Lung (tissue), 13 donors: ENCODE results near the gene NFKBIL1. TPM values are rescaled to one million over a fixed set of nuclear protein-coding genes. Genes with fewer than 3 reads are reported as not detected.
A peak's percentile ranks its signal among the peaks of the same experiment; 100 is the strongest.

ENCODE experiments used
- ATAC-seq: fragments of 200-7000 bp; cut with Tn5 transposase; one replicate; pipeline ENCODE4 v1.9.1; 2020; ENCODE audit warnings: moderate number of reproducible peaks; ENCODE audit not compliant: insufficient read depth, low FRiP score
- DNase-seq, 3 donors: peaks; one replicate each; pipeline ENCODE4 v3.0.0-alpha.2; 2013 to 2017
- H3K27ac ChIP-seq, 2 donors: one replicate each; pipeline ENCODE4 v1.5.1; 2013; ENCODE audit warnings: mild to moderate bottlenecking in 2 of 2, moderate library complexity in 2 of 2, control low read depth in 1 of 2, inconsistent platforms in 1 of 2, low read depth in 1 of 2, low read length in 1 of 2
- H3K27me3 ChIP-seq, 3 donors: one replicate each; pipeline ENCODE4 v1.5.1; 2013; ENCODE audit warnings: low read length in 2 of 3; ENCODE audit not compliant: control insufficient read depth in 3 of 3, insufficient read depth in 3 of 3
- H3K36me3 ChIP-seq, 4 donors: one replicate each; pipeline ENCODE4 v1.5.1; 2013; ENCODE audit warnings: low read length in 4 of 4, mild to moderate bottlenecking in 1 of 4, moderate library complexity in 1 of 4; ENCODE audit not compliant: control insufficient read depth in 4 of 4, insufficient read depth in 4 of 4
- H3K4me1 ChIP-seq, 5 donors: one replicate each; pipeline ENCODE4 v1.5.1; 2013; ENCODE audit warnings: low read length in 5 of 5, mild to moderate bottlenecking in 2 of 5, moderate library complexity in 1 of 5; ENCODE audit not compliant: control insufficient read depth in 5 of 5, insufficient read depth in 5 of 5
- H3K4me3 ChIP-seq: one replicate; pipeline ENCODE4 v1.5.1; 2013; ENCODE audit warnings: mild to moderate bottlenecking, control low read depth, moderate library complexity
- H3K9ac ChIP-seq, 2 donors: one replicate each; pipeline ENCODE4 v1.5.1; 2013; ENCODE audit warnings: low read length in 2 of 2, control low read depth in 1 of 2; ENCODE audit not compliant: insufficient read depth in 1 of 2
- H3K9me3 ChIP-seq, 4 donors: one replicate each; pipeline ENCODE4 v1.5.1; 2013; ENCODE audit warnings: low read length in 3 of 4, mild to moderate bottlenecking in 1 of 4, moderate library complexity in 1 of 4; ENCODE audit not compliant: control insufficient read depth in 4 of 4, insufficient read depth in 3 of 4
- WGBS, 2 donors: extraction: QIAGEN DNeasy Blood & Tissue Kit; methylation state at CpG; one replicate each; pipeline ENCODE4 v1.1.7; 2013; 5-methylcytosine and 5-hydroxymethylcytosine counted together
- polyA plus RNA-seq, 2 donors: library from polyadenylated mRNA; stranded (reverse); fragments of 200-250 nt; gene quantifications; one replicate each; pipeline ENCODE4 v1.2.1, GENCODE V29; 2013
- small RNA-seq: library from RNA; depleted of rRNA; stranded (forward); fragments of <200 nt; gene quantifications from one replicate; pipeline ENCODE3, GENCODE V24; 2014; ENCODE audit warnings: low replicate concordance
- total RNA-seq, 2 donors: library from RNA; depleted of rRNA in 1 of 2; stranded (reverse); fragments of >200 nt in 1 of 2; gene quantifications; one replicate each; pipeline ENCODE4 v1.2.1, GENCODE V29; 2014 to 2021
- TF ChIP-seq, protein P1 (sequence below): IDR thresholded peaks from 2 replicates; pipeline ENCODE4 v1.5.1; 2012; ENCODE audit warnings: mild to moderate bottlenecking; ENCODE audit errors: control extremely low read depth, extremely low read depth
- donor health status: control.
- donor health status: control.
- donor health status: Bipolar disorder and iron deficiency.
- donor health status: healthy.
- donor health status: DM: yes; HTN: yes; CAD: no.

The NFKBIL1 gene
- total and polyA plus RNA-seq, 4 donors: 13.5 to 32.2 (median 19.0) TPM

DNA sequence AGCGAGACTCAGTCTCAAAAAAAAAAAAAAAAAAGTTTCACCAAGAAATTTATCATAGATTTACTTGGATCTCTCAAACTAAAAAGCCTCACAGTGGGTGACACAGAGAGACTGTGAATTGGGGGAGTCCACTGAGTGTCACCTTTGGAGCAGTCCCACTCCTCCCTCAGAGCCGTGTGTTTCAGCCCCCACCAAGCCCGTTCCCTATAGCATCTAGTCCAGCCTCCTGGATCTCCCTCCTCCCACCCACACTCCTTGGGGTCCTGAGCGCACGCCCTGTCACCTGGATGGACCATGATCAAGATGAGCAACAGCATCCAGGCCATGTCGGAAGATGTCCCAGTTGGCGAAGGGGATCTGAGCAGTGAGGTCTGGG is 45.0 kb downstream of the NFKBIL1 start:
- Histone ChIP-seq H3K27me3 (no peaks in the 10 kb centered on the region), H3K9ac (no peak overlapping the region), H3K27ac (no peak overlapping the region), H3K36me3 (no peaks in the 10 kb centered on the region), H3K9me3 (no peaks in the 10 kb centered on the region), H3K4me1 (no peaks in the 10 kb centered on the region), H3K4me3 (no peak overlapping the region)
- no peak for ATAC-seq
- 89 to 93% methylated on average over 7 of the region's 7 CpGs for WGBS, 2 donors
- TF ChIP-seq, protein P1, sequence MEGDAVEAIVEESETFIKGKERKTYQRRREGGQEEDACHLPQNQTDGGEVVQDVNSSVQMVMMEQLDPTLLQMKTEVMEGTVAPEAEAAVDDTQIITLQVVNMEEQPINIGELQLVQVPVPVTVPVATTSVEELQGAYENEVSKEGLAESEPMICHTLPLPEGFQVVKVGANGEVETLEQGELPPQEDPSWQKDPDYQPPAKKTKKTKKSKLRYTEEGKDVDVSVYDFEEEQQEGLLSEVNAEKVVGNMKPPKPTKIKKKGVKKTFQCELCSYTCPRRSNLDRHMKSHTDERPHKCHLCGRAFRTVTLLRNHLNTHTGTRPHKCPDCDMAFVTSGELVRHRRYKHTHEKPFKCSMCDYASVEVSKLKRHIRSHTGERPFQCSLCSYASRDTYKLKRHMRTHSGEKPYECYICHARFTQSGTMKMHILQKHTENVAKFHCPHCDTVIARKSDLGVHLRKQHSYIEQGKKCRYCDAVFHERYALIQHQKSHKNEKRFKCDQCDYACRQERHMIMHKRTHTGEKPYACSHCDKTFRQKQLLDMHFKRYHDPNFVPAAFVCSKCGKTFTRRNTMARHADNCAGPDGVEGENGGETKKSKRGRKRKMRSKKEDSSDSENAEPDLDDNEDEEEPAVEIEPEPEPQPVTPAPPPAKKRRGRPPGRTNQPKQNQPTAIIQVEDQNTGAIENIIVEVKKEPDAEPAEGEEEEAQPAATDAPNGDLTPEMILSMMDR: no peak
- no peak for DNase-seq

DNA sequence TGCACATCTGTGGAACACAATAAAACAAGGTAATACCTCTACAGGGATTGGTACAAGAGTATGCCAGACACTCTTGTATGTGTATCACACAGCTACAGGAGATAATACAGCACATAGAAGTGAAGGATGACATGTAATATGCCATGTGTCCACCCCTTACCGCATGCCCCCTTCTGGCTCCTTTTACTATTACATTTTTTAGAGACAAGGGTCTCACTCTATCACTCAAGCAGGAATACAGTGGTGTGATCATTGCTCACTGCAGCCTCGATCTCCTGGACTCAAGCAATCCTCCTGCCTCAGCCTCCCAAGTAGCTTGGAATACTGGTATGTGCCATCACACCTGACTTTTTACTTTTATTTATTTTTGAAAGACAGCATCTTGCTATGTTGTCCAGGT is 49.6 kb downstream of the NFKBIL1 start:
- H3K9me3 ChIP-seq: no peaks in the 10 kb centered on the region
- H3K27me3 ChIP-seq: no peaks in the 10 kb centered on the region
- DNase-seq (peak in 1 of 3 donors; percentile 15), ATAC-seq (no peak)
- TF ChIP-seq, protein P1: peak; percentile 17
- no peaks in the 10 kb centered on the region for H3K4me1 ChIP-seq
- no peak overlapping the region for H3K27ac ChIP-seq
- H3K36me3 ChIP-seq: no peaks in the 10 kb centered on the region
- no peak overlapping the region for H3K9ac ChIP-seq
- WGBS, 2 donors: 9 to 17% methylated on average over 2 of the region's 2 CpGs
- H3K4me3 ChIP-seq: no peak overlapping the region

DNA sequence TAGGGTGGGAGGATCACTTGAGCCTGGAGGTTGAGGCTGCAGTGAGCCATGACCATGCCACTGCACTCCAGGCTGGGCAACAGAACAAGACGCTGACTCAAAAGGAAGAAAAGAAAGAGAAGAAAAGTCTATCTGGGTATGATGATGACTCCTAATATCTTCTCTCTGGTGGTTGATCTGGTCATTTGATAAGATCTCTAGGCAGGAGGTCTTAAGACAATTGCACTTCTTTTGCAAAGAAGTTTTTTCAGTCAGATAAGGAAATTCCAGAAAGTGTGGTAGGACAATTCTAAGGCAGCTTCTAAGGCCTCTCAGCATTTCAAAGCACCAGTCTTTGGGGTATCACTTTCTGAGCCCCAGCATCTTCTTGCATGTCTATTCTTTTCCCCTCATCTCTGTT is 59.9 kb downstream of the NFKBIL1 start:
- no peak for ATAC-seq
- H3K9me3 ChIP-seq: no peaks in the 10 kb centered on the region

More for the DNA sequence above, 59.9 kb downstream of the NFKBIL1 start:
- Histone ChIP-seq H3K4me1 (no peaks in the 10 kb centered on the region), H3K27me3 (no peaks in the 10 kb centered on the region), H3K4me3 (no peak overlapping the region), H3K27ac (no peak overlapping the region), H3K36me3 (no peaks in the 10 kb centered on the region), H3K9ac (no peak overlapping the region)
- TF ChIP-seq, protein P1: no peak
- no peak for DNase-seq
- 80 to 85% methylated on average over 1 of the region's 1 CpG for WGBS, 2 donors

Small RNAs within 50 kb of the gene (small RNA-seq; reads per million reads assigned to genes)
- gene AL663061.1 (not detected), gene SNORD117 (450 reads per million, percentile 99 among the genes with 10 or more reads in this experiment), gene SNORD84 (not detected)

Other genes starting within 250 kb of the NFKBIL1 start
Only the 30 nearest of the 31 such genes appear.
- 1,000 to 10,000 TPM in 1 of 2 donors, 100 to 1,000 TPM in 1; 668 to 1,563 TPM for gene HLA-B, start 190.4 kb upstream of the NFKBIL1 start, total RNA-seq
- gene HLA-B, start 190.4 kb upstream of the NFKBIL1 start, polyA plus RNA-seq: 1,000 to 10,000 TPM; 1,310 to 3,772 TPM
- gene MICA, start 144.0 kb upstream of the NFKBIL1 start, total RNA-seq: 10 to 100 TPM; 16.5 to 48.2 TPM
- gene MICA, start 144.0 kb upstream of the NFKBIL1 start, polyA plus RNA-seq: 10 to 100 TPM; 27.7 to 28.0 TPM
- gene MICB, start 49.5 kb upstream of the NFKBIL1 start, total RNA-seq: 1 to 10 TPM; 5.3 to 9.6 TPM
- gene MICB, start 49.5 kb upstream of the NFKBIL1 start, polyA plus RNA-seq: 10 to 100 TPM in 1 of 2 donors, 1 to 10 TPM in 1; 3.8 to 10.2 TPM
- not detected for gene MCCD1, start 18.6 kb upstream of the NFKBIL1 start, total RNA-seq
- not detected for gene MCCD1, start 18.6 kb upstream of the NFKBIL1 start, polyA plus RNA-seq
- 100 to 1,000 TPM; 316 to 418 TPM for gene DDX39B, start 5.6 kb upstream of the NFKBIL1 start, total RNA-seq
- 100 to 1,000 TPM; 318 to 354 TPM for gene DDX39B, start 5.6 kb upstream of the NFKBIL1 start, polyA plus RNA-seq
- gene ATP6V1G2, start 1.0 kb upstream of the NFKBIL1 start, total RNA-seq: 1 to 10 TPM in 1 of 2 donors, under 1 TPM in 1; 0.28 to 1.5 TPM
- under 1 TPM; 0.47 to 0.56 TPM for gene ATP6V1G2, start 1.0 kb upstream of the NFKBIL1 start, polyA plus RNA-seq
- gene LTA, start 24.7 kb downstream of the NFKBIL1 start, total RNA-seq: 1 to 10 TPM in 1 of 2 donors, under 1 TPM in 1; 0.54 to 1.2 TPM
- gene LTA, start 24.7 kb downstream of the NFKBIL1 start, polyA plus RNA-seq: under 1 TPM; 0.28 to 0.40 TPM
- gene TNF, start 28.0 kb downstream of the NFKBIL1 start, total RNA-seq: 1 to 10 TPM in 1 of 2 donors, under 1 TPM in 1; 0.23 to 6.6 TPM
- 10 to 100 TPM in 1 of 2 donors, 1 to 10 TPM in 1; 1.6 to 15.7 TPM for gene TNF, start 28.0 kb downstream of the NFKBIL1 start, polyA plus RNA-seq
- gene LTB, start 34.8 kb downstream of the NFKBIL1 start, total RNA-seq: 10 to 100 TPM in 1 of 2 donors, 1 to 10 TPM in 1; 9.9 to 14.6 TPM
- gene LTB, start 34.8 kb downstream of the NFKBIL1 start, polyA plus RNA-seq: 10 to 100 TPM in 1 of 2 donors, 1 to 10 TPM in 1; 9.8 to 31.9 TPM
- gene LST1, start 38.7 kb downstream of the NFKBIL1 start, total RNA-seq: 10 to 100 TPM in 1 of 2 donors, 1 to 10 TPM in 1; 9.6 to 78.8 TPM
- gene LST1, start 38.7 kb downstream of the NFKBIL1 start, polyA plus RNA-seq: 100 to 1,000 TPM in 1 of 2 donors, 10 to 100 TPM in 1; 96.1 to 164 TPM
- gene NCR3, start 45.4 kb downstream of the NFKBIL1 start, total RNA-seq: under 1 TPM in 1 of 2 donors, not detected in 1; 0.64 TPM
- gene NCR3, start 45.4 kb downstream of the NFKBIL1 start, polyA plus RNA-seq: under 1 TPM; 0.61 TPM
- 10 to 100 TPM; 38.7 to 86.0 TPM for gene AIF1, start 67.6 kb downstream of the NFKBIL1 start, total RNA-seq
- 100 to 1,000 TPM in 1 of 2 donors, 10 to 100 TPM in 1; 89.9 to 345 TPM for gene AIF1, start 67.6 kb downstream of the NFKBIL1 start, polyA plus RNA-seq
- 100 to 1,000 TPM in 1 of 2 donors, 10 to 100 TPM in 1; 73.7 to 157 TPM for gene PRRC2A, start 73.1 kb downstream of the NFKBIL1 start, total RNA-seq
- gene PRRC2A, start 73.1 kb downstream of the NFKBIL1 start, polyA plus RNA-seq: 100 to 1,000 TPM in 1 of 2 donors, 10 to 100 TPM in 1; 90.4 to 115 TPM
- 100 to 1,000 TPM; 164 to 259 TPM for gene BAG6, start 105.1 kb downstream of the NFKBIL1 start, total RNA-seq
- gene BAG6, start 105.1 kb downstream of the NFKBIL1 start, polyA plus RNA-seq: 100 to 1,000 TPM; 189 to 322 TPM
- gene APOM, start 108.3 kb downstream of the NFKBIL1 start, total RNA-seq: 1 to 10 TPM; 1.3 to 2.5 TPM
- 1 to 10 TPM; 2.2 to 8.8 TPM for gene APOM, start 108.3 kb downstream of the NFKBIL1 start, polyA plus RNA-seq
- gene C6orf47, start 113.2 kb downstream of the NFKBIL1 start, total RNA-seq: 10 to 100 TPM; 18.9 to 26.8 TPM
- 10 to 100 TPM; 23.5 to 24.5 TPM for gene C6orf47, start 113.2 kb downstream of the NFKBIL1 start, polyA plus RNA-seq
- gene GPANK1, start 117.4 kb downstream of the NFKBIL1 start, total RNA-seq: 10 to 100 TPM; 13.3 to 16.6 TPM
- gene GPANK1, start 117.4 kb downstream of the NFKBIL1 start, polyA plus RNA-seq: 10 to 100 TPM; 12.7 to 15.7 TPM
- 100 to 1,000 TPM; 114 to 123 TPM for gene CSNK2B, start 118.5 kb downstream of the NFKBIL1 start, total RNA-seq
- 100 to 1,000 TPM; 150 to 154 TPM for gene CSNK2B, start 118.5 kb downstream of the NFKBIL1 start, polyA plus RNA-seq
- gene LY6G5B, start 122.4 kb downstream of the NFKBIL1 start, total RNA-seq: 10 to 100 TPM in 1 of 2 donors, 1 to 10 TPM in 1; 5.7 to 13.7 TPM
- gene LY6G5B, start 122.4 kb downstream of the NFKBIL1 start, polyA plus RNA-seq: 1 to 10 TPM; 7.6 to 8.8 TPM
- 1 to 10 TPM; 3.0 to 5.0 TPM for gene LY6G5C, start 133.5 kb downstream of the NFKBIL1 start, total RNA-seq
- 1 to 10 TPM; 2.8 to 3.9 TPM for gene LY6G5C, start 133.5 kb downstream of the NFKBIL1 start, polyA plus RNA-seq
- 10 to 100 TPM; 49.5 to 57.7 TPM for gene ABHD16A, start 155.7 kb downstream of the NFKBIL1 start, total RNA-seq
- 10 to 100 TPM; 30.6 to 68.6 TPM for gene ABHD16A, start 155.7 kb downstream of the NFKBIL1 start, polyA plus RNA-seq
- under 1 TPM in 1 of 2 donors, not detected in 1; 0.21 TPM for gene LY6G6F, start 159.3 kb downstream of the NFKBIL1 start, total RNA-seq
- 1 to 10 TPM in 1 of 2 donors, not detected in 1; 2.2 TPM for gene LY6G6F, start 159.3 kb downstream of the NFKBIL1 start, polyA plus RNA-seq
- gene LY6G6D, start 167.7 kb downstream of the NFKBIL1 start, total RNA-seq: not detected
- not detected for gene LY6G6D, start 167.7 kb downstream of the NFKBIL1 start, polyA plus RNA-seq
- not detected for gene LY6G6C, start 174.1 kb downstream of the NFKBIL1 start, total RNA-seq
- gene LY6G6C, start 174.1 kb downstream of the NFKBIL1 start, polyA plus RNA-seq: under 1 TPM; 0.14 to 0.16 TPM
- 1 to 10 TPM in 1 of 2 donors, under 1 TPM in 1; 0.64 to 1.1 TPM for gene MPIG6B, start 175.8 kb downstream of the NFKBIL1 start, total RNA-seq
- gene MPIG6B, start 175.8 kb downstream of the NFKBIL1 start, polyA plus RNA-seq: 1 to 10 TPM in 1 of 2 donors, under 1 TPM in 1; 0.45 to 2.3 TPM
- 10 to 100 TPM; 60.3 to 80.0 TPM for gene DDAH2, start 181.7 kb downstream of the NFKBIL1 start, total RNA-seq
- gene DDAH2, start 181.7 kb downstream of the NFKBIL1 start, polyA plus RNA-seq: 100 to 1,000 TPM; 103 to 130 TPM
- gene CLIC1, start 188.9 kb downstream of the NFKBIL1 start, total RNA-seq: 100 to 1,000 TPM; 231 to 368 TPM
- 100 to 1,000 TPM; 387 to 763 TPM for gene CLIC1, start 188.9 kb downstream of the NFKBIL1 start, polyA plus RNA-seq
- gene MSH5, start 192.4 kb downstream of the NFKBIL1 start, total RNA-seq: 10 to 100 TPM; 11.6 to 17.8 TPM
- 10 to 100 TPM in 1 of 2 donors, 1 to 10 TPM in 1; 4.5 to 15.1 TPM for gene MSH5, start 192.4 kb downstream of the NFKBIL1 start, polyA plus RNA-seq
- 1 to 10 TPM; 1.7 to 4.4 TPM for gene SAPCD1, start 215.0 kb downstream of the NFKBIL1 start, total RNA-seq
- 1 to 10 TPM; 1.3 to 6.3 TPM for gene SAPCD1, start 215.0 kb downstream of the NFKBIL1 start, polyA plus RNA-seq
- gene VWA7, start 229.7 kb downstream of the NFKBIL1 start, total RNA-seq: 10 to 100 TPM in 1 of 2 donors, 1 to 10 TPM in 1; 4.6 to 14.2 TPM
- 1 to 10 TPM; 2.2 to 6.7 TPM for gene VWA7, start 229.7 kb downstream of the NFKBIL1 start, polyA plus RNA-seq